Activated CD8-positive, alpha-beta memory T cell treated with anti-CD3 and anti-CD28 coated beads for 4 hours (primary cell): Measurements from ENCODE around the gene RNF227.

ENCODE experiments used
- DNase-seq, 2 donors: peaks; one replicate each; pipeline ENCODE4 v3.0.0-alpha.2; 2020; ENCODE audit warnings: low read depth in 2 of 2

The RNF227 gene

DNA sequence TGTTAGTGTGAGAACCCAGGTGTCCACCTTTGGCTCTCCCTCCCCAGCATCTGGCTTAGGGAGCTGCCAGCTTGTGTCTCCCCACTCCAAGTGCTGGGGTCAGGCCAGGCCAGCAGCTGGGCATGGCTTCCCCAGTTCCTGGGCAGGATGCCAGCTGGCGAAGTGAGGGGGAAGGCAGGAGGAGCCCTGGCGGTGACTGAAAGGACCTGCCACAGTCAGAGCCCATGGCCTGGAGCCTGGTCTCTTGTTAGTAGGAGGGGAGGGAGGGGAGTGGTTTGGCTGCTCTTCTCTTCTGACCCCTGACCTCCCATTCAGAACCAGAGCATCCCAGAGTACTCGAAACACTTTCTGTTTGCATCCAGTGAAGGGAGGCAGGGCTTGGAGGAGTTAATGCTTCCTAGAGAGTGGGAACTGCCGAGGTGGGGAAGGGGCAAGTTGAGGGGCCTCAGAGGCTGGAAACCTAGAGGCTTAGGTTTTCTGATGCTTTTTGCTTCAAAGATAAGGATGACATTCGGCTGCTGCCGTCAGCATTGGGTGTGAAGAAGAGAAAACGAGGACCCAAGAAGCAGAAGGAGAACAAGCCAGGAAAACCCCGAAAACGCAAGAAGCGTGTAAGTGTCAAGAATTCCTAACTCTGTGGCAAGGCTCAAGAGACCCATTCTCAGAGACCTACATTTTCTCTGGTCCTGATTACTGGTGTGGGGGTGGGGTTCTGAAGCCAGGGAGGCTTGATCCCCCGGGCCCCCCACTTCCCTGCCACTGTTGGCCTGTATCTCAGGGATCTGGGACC is 26.7 kb downstream of the RNF227 start:
- no peak for DNase-seq

DNA sequence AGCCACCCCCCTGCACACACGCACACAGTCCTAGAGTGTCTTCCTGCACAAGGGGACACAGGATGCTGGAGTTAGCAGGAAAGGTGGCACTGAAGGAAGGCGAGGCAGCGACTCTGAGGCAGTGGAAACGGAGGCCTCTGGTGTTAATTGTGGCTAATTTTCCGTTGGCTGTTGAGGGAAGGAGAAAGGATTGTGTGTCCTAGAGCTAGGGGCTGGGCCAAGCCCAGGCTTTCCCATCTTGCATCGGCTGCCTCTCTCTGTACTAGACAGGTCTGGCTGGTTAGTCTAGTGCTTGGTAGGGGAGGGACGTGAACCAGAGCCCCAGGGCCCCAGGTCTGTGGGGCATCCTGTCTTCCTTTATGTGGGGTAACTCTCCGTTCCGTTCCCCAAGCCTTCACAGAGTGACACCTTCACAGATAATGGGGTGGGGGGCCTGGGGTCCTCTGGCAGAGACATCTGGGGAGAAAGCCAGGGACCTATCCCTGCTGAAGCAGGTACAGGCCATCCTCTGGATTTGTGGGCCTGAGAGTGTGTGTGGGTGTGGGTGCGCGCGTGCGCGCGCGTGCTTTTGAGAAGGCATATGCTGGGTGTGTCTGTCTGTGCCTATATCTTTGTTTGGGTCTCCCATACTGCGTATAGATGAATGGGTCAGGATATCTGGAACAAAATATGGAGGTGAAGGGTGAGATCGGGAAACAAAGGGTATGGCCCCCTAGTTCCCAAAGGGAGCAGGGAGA is 27.7 kb downstream of the RNF227 start, which contains the start of gene CHD3:
Gene CHD3, plus strand, starts transcription at position 606 of the 737 bp plus-strand sequence. CDS start 212 bp downstream, outside the sequence.
- DNase-seq = peak in 1 of 2 donors; percentile 24

DNA sequence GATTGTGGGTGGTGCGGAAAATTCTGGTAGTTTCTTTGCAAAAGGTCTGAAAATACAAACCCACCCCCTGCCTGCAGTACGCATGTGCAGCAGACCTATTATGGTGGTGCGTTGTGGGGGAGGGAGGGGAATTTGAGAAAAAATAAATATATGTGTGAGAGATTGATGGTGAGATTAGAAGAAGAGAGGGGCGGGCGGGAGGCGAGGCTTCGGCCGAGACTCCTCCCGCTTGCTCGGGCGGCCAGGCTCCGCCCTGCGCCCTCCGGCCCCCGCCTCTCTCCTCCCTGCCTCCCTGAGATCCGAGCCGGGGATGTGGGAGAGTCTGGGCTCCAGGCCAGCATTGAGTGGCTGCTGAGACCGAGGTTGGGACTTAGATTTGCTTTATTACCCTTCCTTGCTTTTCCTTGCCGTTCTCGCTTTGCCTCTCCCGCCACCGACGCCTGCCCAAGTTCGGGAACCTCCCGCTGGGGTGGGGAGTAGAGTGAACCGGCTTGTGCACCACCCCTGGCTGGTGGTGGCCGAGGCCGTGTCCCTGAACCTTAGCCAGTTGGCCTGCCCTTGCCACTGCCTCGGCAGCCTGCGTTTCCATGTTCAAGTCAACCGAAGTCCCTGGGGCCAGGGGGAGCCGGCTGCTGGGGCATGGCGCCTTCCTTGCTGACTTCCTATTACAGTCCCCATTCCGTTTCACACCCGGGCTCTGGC is 28.5 kb downstream of the RNF227 start:
- peak; percentile 81 to 90 for DNase-seq

DNA sequence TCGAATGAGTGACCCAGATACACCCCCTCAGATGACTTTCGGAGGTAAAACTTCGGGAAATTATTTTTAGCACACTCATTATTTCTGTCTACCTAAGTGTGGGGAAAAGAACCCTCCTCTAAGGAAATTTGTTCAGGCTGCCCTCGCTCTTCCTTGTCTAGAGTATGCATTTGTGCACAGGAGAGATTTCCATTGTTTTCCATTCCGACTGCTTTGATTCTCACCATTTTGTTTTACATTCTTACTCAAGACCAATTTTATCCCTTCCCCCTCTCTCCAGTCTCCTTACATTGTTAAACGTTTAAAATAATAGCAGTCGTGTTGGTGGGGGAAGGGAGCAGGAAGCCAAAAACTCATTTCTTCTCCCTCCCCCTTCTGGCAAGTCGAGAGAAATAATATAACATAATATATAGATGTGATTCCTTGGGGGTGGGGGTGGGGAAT is 29.0 kb downstream of the RNF227 start:
- DNase-seq = no peak

DNA sequence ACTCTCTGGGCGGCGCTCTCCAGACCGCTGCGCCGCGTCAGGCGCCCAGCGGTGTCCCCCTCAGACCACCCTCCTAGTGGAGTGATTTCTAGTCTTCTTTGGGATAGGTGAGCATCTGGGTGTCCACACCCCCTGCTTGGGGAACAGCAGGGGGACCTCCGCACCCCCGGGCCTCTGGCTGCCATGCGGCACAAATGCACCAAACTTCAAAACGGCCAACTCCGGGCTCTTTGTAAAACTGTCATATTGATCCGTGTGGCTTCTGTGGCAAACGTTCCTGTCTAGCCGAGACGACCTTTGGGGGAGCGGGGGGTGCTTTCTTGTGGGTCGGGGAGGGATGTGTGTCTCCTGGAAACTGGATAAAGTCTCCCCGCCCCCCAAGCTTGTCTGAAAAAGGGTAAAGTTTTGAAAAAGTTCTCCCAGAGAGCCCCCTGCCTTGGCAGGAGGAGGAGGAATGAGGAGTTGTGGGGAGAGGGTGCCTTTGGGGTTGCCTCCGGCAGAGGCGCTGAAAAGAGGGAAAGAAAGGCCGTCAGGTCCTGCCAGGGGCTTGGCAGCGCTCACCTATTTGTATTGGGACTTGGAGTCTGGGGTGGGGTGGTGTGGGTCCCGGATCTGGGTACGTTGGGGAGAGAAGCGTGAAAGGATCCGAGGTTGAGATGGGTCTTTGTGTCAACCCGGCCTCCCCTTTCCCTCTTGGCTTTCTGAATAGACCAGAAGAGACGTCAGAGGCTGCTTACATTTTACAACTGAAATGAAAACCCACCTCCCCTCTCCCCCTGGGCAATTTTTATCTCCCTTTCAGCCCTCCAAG is 29.7 kb downstream of the RNF227 start:
- peak; percentile 19 to 26 for DNase-seq

DNA sequence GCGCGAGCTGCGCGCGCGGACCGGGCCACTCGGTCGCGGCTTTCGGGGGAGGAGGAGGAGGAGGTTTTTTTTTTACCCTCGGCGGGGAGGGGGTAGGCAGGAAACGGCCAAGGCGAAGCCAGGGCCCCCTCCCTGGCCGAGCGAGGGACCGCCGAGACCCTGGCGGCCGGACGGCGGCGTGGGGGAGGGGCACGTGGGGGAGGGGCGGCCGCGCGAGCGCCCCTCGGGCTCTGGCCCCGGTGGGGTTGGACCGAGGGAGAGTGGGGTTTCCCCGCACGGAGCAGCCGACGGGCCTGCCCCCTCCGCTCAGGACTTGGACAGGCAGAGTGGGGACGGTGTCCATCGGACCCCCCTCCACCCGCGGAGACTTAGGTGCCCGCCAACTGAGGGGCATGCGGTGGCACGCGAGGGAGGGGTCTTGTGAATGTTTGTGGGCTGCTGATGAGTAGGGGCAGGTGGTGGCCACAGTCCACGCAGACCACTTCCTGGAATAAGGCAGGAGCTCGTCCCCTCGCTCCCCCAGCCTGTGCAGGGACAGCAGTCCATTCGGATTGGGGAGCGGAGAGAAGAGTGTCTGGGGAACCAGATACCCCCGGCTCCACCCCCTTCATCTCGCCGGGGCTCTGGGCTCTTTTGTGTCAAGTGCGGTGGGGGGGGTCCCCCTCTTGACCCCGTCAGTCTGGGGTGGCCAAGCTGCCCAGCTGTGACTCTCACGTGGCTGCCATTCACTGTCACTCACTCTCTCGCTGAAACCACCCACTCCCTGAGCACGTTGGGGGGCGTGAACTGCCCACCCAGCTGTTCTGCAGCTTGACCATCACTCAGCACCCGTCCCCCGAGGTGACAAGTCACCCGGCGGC is 30.5 kb downstream of the RNF227 start:
- DNase-seq = peak; percentile 18 to 19

DNA sequence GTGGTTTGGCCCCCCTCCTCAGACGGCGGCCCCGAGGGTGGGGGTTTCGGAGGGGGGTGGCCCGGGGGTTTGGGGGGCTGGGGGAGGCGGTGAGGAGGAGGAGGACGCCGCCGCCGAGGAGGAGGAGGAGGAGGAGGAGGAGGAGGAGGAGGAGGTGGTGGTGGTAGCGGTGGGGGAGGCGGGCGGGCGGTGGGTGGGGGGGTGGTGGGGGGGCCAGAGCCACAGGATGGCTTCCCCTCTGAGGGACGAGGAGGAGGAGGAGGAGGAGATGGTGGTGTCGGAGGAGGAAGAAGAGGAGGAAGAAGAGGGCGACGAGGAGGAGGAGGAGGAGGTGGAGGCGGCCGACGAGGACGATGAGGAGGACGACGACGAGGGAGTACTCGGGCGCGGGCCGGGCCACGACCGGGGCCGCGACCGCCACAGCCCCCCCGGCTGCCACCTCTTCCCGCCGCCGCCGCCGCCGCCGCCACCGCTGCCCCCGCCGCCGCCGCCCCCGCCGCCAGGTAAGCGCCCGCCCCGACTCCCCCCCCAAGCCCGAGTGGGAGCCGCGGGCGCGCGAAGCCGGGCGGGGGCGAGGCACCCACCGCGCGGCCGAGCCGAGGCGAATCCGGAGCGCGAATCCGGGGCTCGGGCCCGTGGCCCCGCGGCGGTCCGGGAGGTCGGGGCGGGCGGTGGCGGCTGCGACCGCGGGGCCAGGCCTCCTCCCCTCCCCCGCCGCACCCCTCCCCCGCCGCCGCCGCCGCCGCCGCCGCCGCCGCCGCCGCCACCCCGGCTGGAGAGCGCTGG is 31.3 kb downstream of the RNF227 start:
- peak; percentile 19 to 24 for DNase-seq

DNA sequence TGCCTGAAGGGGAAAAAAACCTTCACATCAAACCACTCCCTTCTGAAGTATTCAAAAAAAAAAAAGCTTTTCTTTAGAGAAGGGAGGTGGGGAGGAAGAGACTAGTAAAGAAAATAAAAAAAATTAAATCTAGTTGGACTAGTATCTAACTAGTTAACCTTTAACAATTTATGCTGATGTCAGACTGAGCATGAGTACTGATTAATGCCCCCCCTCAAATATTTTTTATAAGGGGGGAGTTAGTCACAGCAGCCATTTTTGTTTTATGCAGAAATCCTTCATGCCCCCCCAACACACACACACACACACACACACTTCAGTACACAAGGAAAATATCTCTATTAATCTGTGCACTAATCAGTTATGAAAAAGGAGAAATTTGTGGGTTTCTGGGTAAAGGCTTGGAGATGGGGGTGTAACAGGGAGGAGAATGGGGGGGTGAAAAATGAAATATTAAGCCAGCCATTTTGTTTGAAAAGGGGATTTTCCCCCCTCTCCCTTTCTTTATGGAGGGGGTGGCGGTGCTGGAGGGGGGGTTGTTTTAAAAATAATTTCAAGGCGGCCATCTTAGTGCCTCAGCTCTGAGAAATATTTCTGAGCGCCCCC is 32.2 kb downstream of the RNF227 start:
- DNase-seq = no peak

DNA sequence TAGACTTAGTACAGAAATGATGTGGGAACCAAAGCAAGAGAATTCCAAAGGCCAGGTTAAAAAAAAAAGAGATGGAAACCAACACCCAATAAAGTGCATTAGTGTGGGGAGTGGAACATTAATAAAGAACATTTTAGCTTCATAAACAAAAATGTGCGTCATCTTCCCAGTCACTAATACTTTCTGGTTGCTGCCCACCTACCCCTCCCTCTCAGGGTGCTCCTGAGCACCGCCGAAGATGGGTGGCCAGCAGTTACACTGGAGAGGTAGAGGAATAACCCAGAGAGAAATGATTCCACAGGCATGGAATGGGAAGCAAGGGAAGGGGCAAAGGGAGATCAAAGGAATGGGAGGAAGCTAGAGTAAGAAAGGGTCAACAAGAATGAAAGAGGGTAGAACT is 33.5 kb downstream of the RNF227 start:
- no peak for DNase-seq

DNA sequence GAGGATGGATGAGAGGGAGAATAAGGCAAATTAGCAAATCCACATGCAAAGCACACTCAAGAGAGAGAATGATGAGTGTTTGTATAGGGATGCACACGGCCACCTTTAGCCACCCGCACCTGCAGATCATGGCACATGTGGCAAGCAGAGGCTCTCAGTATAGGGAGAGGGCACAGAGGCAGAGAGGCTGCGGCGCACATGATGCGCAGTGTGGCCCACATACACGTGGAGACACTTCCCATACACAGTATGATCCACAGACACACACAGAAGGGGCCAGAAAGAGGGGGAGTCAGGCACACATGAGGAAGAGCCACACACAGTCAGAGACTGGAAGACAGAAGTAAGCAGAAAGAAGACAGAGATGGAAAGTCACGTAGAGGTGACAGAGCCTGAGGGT is 34.0 kb downstream of the RNF227 start:
- DNase-seq = no peak

DNA sequence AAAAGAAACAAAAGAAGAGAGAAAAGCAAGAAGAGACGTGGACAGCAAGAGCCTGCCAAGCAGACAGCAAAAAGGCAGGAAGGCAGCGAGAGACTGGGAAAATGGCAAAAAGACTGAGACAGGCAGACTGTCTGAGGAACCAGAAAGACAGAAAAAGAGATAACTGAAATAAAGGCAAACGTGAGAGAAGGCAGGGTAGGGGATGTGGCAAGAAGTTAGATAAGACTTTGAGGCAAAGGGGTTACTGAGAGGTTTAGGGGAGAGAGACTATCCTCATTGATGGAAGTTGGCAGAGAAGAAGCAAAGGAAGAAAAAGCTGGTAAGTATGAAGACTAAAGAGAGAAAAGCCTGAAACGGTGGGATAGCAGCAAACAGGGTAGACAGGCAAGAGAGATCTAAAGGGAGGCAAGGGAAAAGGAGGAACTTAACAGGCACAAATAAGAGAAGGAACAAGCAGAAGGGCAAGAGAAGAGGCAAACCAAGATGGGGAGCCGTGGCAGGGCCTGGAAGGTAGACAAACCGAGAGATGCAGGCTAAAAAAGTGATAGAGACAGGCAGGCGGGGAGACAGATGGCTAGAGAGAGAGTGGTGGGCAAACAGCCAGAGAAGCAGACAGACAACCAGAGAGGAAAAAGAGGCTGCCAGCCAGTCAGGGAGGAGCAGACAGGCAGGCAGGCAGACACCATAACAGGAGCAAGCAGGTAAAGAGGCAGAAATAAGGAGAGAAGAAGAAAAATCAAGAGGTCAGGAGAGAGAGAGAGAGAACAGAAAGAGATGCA is 34.6 kb downstream of the RNF227 start:
- no peak for DNase-seq

DNA sequence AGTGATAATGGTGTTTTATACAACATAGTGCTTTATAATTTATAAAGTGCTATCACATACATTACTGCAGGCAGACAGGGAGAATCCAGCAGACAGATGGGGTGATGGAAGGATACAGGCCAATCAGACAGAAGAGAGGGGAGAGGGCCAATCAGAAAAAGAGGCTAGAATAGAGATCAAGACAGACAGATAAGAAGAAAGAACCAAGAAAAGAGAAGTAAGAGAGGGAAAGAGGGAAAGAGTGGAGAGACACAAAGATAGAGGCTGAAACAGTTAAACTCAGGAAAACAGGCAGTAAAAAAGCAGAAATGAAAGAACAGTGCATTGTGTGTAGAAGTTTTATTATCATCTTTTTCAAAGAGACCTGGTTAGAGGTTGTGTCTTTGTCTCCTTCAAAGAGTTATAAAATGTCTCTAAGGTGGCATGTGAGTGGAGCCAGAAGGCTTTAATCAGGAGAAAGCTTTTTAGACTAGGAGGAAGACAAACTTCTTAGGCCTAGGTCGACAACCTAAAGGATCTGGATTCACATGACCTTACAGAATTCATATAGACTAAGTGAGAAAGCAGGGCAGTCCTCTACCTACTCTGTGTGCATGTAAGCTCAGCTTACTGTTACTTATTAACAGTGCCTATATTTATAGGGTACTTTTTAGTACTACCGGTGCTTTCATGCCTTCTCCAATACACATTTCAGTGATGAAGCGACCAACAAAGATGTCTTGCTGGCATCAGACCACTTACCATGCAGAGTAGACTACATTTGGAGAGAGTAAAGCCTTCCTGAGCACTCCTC is 35.8 kb downstream of the RNF227 start:
- DNase-seq = no peak

DNA sequence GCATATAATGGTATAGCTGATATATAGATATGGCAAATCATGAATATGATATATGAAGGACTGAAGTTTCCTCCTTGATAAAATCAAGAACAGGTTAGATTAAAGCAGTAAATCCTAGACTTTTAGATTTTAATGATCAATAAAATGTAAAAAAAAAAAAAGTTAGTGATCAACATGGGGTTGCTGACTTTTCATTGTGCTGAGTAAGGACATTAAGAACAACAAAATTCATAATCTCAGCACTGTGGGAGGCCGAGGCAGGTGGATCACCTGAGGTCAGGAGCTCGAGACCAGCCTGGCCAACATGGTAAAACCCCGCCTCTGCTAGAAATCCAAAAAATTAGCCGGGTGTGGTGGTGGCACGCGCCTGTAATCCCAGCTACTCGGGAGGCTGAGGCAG is 37.9 kb downstream of the RNF227 start:
- no peak for DNase-seq

DNA sequence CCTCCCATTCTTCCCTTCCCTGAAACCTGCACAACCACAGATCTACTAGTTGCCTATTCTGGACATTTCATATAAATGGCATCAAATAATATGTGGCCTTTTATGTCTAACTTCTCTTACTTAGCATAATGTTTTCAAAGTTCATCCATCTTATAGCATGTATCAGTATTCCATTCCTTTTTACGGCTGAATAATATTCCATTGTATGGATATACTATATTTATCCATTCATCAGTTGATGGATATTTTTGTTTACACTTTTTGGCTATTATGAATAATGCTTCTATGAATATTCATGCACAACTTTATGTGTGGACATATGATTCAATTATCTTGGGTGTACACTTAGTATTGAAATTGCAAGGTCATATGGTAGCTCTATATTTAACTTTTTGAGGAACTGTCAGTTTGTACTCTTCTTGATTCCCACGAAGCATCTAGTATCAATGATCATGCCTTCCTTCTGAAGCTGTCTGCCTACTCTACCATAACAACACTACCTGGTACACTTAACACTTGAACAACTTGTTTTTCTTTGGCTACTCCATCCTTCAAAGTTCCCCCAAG is 40.2 kb downstream of the RNF227 start:
- DNase-seq = no peak

DNA sequence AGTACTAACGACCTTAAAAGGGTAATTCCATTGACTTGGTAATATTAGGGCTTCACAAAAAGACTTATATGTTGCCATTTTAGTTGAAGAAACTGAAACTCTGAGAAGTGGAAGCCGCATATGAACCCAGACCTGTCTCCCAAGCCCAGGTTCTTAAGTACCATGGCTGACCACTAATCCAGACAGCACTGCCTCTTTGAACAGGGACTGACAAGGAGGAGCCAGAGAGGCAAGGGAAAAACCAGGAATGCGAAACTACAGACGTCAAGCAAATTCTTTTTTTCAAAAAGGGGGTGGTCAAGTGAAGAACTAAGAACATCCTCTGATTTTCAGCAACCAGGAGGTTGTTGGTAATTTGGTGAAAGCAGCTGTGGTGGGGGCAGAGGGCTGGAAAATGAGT is 43.0 kb downstream of the RNF227 start:
- DNase-seq = no peak

DNA sequence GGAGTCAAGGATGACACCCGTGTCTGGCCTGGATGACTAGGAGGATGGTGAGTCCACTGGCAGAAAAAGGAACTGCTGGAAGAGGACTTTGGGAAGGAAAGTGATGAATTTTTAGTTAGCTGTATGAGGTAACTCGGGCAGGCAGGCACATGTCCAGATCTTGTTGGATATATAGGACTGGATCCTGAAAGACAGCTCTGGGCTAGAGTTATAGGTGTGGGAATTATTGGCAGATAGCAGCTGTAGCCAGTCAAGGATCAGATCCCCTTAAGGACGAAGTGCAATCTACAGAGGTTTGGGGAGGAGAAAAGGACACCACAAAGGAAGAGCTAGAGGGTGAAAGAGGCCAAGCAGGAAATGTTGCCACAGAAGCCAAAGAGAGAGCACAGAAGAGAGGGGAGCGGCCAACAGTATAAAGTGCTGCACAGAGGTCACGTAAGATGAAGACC is 48.2 kb downstream of the RNF227 start:
- no peak for DNase-seq

DNA sequence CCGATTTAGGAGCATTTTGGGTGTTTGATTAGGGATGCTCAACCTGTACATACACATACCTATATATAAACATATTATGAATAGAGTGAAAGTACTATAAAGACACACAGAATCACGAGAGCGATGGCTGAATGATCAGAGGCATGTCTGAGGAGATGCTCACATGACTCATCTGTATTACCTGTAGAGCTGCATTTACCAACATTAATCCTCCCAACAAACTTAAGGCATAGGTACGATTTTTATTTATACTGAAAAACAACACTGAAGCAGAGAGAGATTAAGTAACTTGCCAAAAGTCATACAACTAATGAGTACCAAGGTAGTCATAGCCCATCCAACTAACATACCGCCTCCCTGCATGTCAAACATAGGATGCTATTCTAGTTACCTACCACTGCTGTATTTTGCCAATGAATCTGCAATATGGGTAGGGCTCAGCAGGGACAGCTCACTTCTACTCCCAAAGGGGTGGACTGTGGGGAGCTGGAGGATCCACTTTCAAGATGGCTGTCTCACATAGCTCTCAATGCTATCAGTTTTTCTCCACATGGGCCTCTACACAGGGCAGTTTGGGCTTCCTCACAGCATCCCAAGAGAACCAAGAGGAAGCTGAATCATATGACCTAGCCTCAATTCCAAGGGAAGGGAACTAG is 51.0 kb downstream of the RNF227 start:
- no peak for DNase-seq
